C4-2B (cell line): ENCODE results near the gene PTPRD.

Experiments used
- ZFX ChIP-seq: fragments of 450-650 bp; IDR thresholded peaks from 2 replicates; pipeline ENCODE4 v1.6.1; 2017
- TF ChIP-seq, protein P1 (sequence below): fragments of 450-650 bp; conservative IDR thresholded peaks from 2 replicates; pipeline ENCODE4 v1.5.1; 2017; ENCODE audit warnings: mild to moderate bottlenecking

DNA sequence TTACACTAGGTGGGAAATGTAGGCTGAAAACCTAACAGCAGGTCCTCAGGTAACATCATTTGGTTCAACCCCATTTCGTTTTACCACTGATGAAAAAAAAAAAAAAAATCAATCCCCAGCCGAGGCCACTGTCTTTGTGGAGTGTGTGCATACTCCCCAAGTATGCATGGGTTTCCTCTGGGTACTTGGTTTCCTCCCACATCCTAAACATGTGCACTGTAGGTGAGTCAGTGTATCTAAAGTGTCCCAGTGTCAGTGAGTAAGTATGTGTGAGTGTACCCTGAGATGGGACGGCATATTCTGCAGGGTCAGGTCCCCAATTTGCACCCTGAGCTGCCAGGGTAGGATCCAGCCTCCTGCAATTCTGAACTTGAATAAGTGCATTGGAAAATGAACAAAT, 1846.7 kb downstream of the PTPRD start:
- TF ChIP-seq, protein P1, sequence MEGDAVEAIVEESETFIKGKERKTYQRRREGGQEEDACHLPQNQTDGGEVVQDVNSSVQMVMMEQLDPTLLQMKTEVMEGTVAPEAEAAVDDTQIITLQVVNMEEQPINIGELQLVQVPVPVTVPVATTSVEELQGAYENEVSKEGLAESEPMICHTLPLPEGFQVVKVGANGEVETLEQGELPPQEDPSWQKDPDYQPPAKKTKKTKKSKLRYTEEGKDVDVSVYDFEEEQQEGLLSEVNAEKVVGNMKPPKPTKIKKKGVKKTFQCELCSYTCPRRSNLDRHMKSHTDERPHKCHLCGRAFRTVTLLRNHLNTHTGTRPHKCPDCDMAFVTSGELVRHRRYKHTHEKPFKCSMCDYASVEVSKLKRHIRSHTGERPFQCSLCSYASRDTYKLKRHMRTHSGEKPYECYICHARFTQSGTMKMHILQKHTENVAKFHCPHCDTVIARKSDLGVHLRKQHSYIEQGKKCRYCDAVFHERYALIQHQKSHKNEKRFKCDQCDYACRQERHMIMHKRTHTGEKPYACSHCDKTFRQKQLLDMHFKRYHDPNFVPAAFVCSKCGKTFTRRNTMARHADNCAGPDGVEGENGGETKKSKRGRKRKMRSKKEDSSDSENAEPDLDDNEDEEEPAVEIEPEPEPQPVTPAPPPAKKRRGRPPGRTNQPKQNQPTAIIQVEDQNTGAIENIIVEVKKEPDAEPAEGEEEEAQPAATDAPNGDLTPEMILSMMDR: no peak
- TF ChIP-seq ZFX: no peak
